GM23338 (cell line): ENCODE results near the gene EMC10. TPM values are rescaled to one million over a fixed set of nuclear protein-coding genes. Genes with fewer than 3 reads are reported as not detected.

ENCODE experiments used
- ATAC-seq: fragments of 200-7000 bp; cut with Tn5 transposase; 3 replicates; pipeline ENCODE4 v1.9.1; 2020
- DNase-seq: peaks from one replicate; pipeline ENCODE4 v3.0.0-alpha.2; 2015; ENCODE audit warnings: low spot score
- H2AFZ ChIP-seq: fragments of 200-600 bp; sonication (generic); 2 replicates; pipeline ENCODE4 v1.8.0; 2016; ENCODE audit warnings: antibody characterized with exemption, mild to moderate bottlenecking, moderate library complexity
- H3F3A ChIP-seq: fragments of 200-600 bp; sonication (generic); replicated peaks from 2 replicates; pipeline ENCODE4 v1.8.0; 2017; ENCODE audit warnings: antibody characterized with exemption, mixed run types, low read depth
- H3K27ac ChIP-seq: fragments of 200-600 bp; sonication (generic); 2 replicates; pipeline ENCODE4 v1.6.1; 2016; ENCODE audit warnings: low read depth
- H3K27me3 ChIP-seq: fragments of 200-600 bp; sonication (generic); 2 replicates; pipeline ENCODE4 v1.8.0; 2016; ENCODE audit warnings: mild to moderate bottlenecking, mixed run types, moderate library complexity; ENCODE audit not compliant: insufficient read depth
- H3K36me3 ChIP-seq: fragments of 200-600 bp; sonication (generic); 2 replicates; pipeline ENCODE4 v1.8.0; 2016; ENCODE audit warnings: mild to moderate bottlenecking; ENCODE audit not compliant: insufficient read depth
- H3K4me1 ChIP-seq: fragments of 200-600 bp; sonication (generic); 2 replicates; pipeline ENCODE4 v1.8.0; 2016; ENCODE audit warnings: mild to moderate bottlenecking, moderate library complexity; ENCODE audit not compliant: insufficient read depth
- H3K4me2 ChIP-seq: fragments of 200-600 bp; sonication (generic); 2 replicates; pipeline ENCODE4 v1.7.1; 2017; ENCODE audit warnings: mixed run types
- H3K4me3 ChIP-seq: fragments of 200-600 bp; sonication (generic); 2 replicates; pipeline ENCODE4 v1.6.1; 2016; ENCODE audit warnings: mixed run types
- H3K79me2 ChIP-seq: fragments of 200-600 bp; sonication (generic); replicated peaks from 2 replicates; pipeline ENCODE4 v1.8.0; 2017; ENCODE audit warnings: mild to moderate bottlenecking; ENCODE audit not compliant: insufficient read depth
- H3K9me2 ChIP-seq: fragments of 200-600 bp; sonication (generic); 2 replicates; pipeline ENCODE4 v1.8.0; 2017; ENCODE audit not compliant: insufficient read depth
- H4K20me1 ChIP-seq: fragments of 200-600 bp; sonication (generic); replicated peaks from 2 replicates; pipeline ENCODE4 v1.8.0; 2017; ENCODE audit warnings: mild to moderate bottlenecking; ENCODE audit not compliant: insufficient read depth
- H3K27ac Mint-ChIP-seq: 2 replicates; pipeline ENCODE4 v1.8.0; 2020; ENCODE audit warnings: inconsistent platforms, mild to moderate bottlenecking, moderate library complexity, mixed read lengths
- H3K27me3 Mint-ChIP-seq: 3 replicates; pipeline ENCODE4 v1.8.0; 2022; ENCODE audit warnings: low read depth, mild to moderate bottlenecking, moderate library complexity, mixed read lengths, inconsistent platforms; ENCODE audit not compliant: insufficient read depth, poor library complexity
- H3K36me3 Mint-ChIP-seq: 3 replicates; pipeline ENCODE4 v1.8.0; 2021; ENCODE audit warnings: low read depth, mild to moderate bottlenecking, inconsistent platforms, moderate library complexity, mixed read lengths
- H3K4me1 Mint-ChIP-seq: 3 replicates; pipeline ENCODE4 v1.8.0; 2020; ENCODE audit warnings: mild to moderate bottlenecking, inconsistent platforms, mixed read lengths
- H3K4me3 Mint-ChIP-seq: 3 replicates; pipeline ENCODE4 v1.8.0; 2021; ENCODE audit warnings: moderate library complexity, mild to moderate bottlenecking, inconsistent platforms, mixed read lengths
- H3K9me3 Mint-ChIP-seq: 3 replicates; pipeline ENCODE4 v1.8.0; 2020; ENCODE audit warnings: moderate library complexity, mild to moderate bottlenecking, inconsistent platforms, mixed read lengths
- CREB1 ChIP-seq: fragments of 250-450 bp; sonication (Bioruptor Pico); IDR thresholded peaks from 2 replicates; pipeline ENCODE4 v1.5.0; 2020; ENCODE audit warnings: low read depth, mild to moderate bottlenecking, moderate library complexity
- EZH2 ChIP-seq: fragments of 200-600 bp; sonication (generic); IDR thresholded peaks from one replicate; pipeline ENCODE4 v1.8.0; 2017; ENCODE audit warnings: antibody characterized with exemption, mild to moderate bottlenecking, low read depth; ENCODE audit not compliant: unreplicated experiment
- EZH2phosphoT487 ChIP-seq: fragments of 200-600 bp; sonication (generic); IDR thresholded peaks from one replicate; pipeline ENCODE4 v1.8.1; 2018; ENCODE audit warnings: antibody characterized with exemption; ENCODE audit not compliant: unreplicated experiment
- JUNB ChIP-seq: IDR thresholded peaks from one replicate; pipeline ENCODE4 v1.6.1; 2016; ENCODE audit warnings: antibody characterized with exemption; ENCODE audit not compliant: unreplicated experiment
- NANOG ChIP-seq: IDR thresholded peaks from 2 replicates; pipeline ENCODE4 v1.6.1; 2016; ENCODE audit warnings: antibody characterized with exemption, borderline replicate concordance
- POLR2AphosphoS5 ChIP-seq: IDR thresholded peaks from 2 replicates; pipeline ENCODE4 v1.6.1; 2016; ENCODE audit warnings: antibody characterized with exemption, low read depth
- STAT1 ChIP-seq: IDR thresholded peaks from one replicate; pipeline ENCODE4 v1.6.1; 2016; ENCODE audit warnings: antibody characterized with exemption; ENCODE audit not compliant: unreplicated experiment
- ZNF114 ChIP-seq: fragments of 250-450 bp; sonication (Bioruptor Pico); IDR thresholded peaks from 2 replicates; pipeline ENCODE4 v1.5.0; 2020; ENCODE audit warnings: mild to moderate bottlenecking, moderate library complexity
- ZNF331 ChIP-seq: fragments of 250-450 bp; sonication (Bioruptor Pico); IDR thresholded peaks from 2 replicates; pipeline ENCODE4 v1.5.0; 2020; ENCODE audit warnings: low read depth, mild to moderate bottlenecking, moderate library complexity
- polyA plus RNA-seq: library from polyadenylated mRNA; unstranded; fragments of >200 nt; fragmentation: Nextera tagmentation; extraction: Ambion mirVana; gene quantifications from 2 replicates; pipeline ENCODE4 v1.2.1, GENCODE V29; 2016
- total RNA-seq: library from RNA; depleted of rRNA; stranded (reverse); fragments of >200 nt; shearing (Covaris generic); gene quantifications from 2 replicates; pipeline ENCODE4 v1.2.3, GENCODE V29; 2014
- TF ChIP-seq, protein P1 (sequence below): IDR thresholded peaks from 2 replicates; pipeline ENCODE4 v1.6.1; 2016; ENCODE audit warnings: antibody characterized with exemption
- TF ChIP-seq, protein P2 (sequence below): IDR thresholded peaks from one replicate; pipeline ENCODE4 v1.6.1; 2018; ENCODE audit warnings: antibody characterized with exemption; ENCODE audit not compliant: unreplicated experiment
- TF ChIP-seq, protein P3 (sequence below), 2 experiments: fragments of 200-600 bp in 1 of 2; sonication (generic) in 1 of 2; conservative IDR thresholded peaks; 2 replicates each; pipeline versions ENCODE4 v1.5.1 to v1.6.1; 2016 to 2017; ENCODE audit warnings: antibody characterized with exemption in 2 of 2, low read depth in 2 of 2, mild to moderate bottlenecking in 2 of 2, moderate library complexity in 1 of 2
- TF ChIP-seq, protein P4 (sequence below): fragments of 250-450 bp; sonication (Bioruptor Pico); IDR thresholded peaks from 2 replicates; pipeline ENCODE4 v1.5.0; 2020; ENCODE audit warnings: mild to moderate bottlenecking, moderate library complexity

EMC10 gene
- total and polyA plus RNA-seq, 2 experiments from 2014 or later, result 24.8 to 113 TPM

DNA sequence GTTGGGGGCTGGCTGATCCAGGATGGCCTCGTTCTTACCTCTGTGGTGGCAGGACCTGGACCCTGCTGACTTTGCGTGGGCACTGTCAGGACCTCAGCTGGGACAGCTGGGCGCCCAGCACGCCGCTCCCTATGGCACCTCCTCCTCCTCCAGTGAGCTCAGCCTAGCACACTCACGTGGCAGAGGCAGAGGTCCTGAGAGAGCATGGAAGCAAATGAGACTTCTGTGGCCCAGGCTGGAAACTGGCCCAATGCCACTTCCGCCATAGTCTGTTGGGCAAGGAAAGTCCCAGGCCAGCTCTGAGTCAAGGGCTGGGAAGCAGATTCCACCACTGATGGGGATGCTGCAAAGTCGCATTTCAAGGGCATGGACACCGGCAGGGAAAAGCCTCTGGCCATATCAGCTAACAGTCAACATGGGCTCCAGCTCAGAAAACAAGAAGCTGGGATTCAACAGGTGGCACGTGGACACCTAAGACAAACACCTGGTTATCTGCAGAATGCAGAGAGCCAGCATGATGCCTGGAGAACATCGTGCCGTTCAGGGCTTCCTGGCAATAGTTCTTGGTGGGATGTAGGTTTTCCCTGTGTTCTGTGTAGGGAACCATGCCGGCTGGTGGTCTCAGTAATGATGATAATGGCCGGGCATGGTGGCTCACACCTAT is 26.9 kb upstream of the EMC10 start:
- Mint-ChIP-seq H3K4me3 (no peak overlapping the region), H3K36me3 (peaks cover 52% of the 10 kb centered on the region), H3K9me3 (peaks cover 95% of the 10 kb centered on the region), H3K27ac (no peak overlapping the region), H3K4me1 (no peaks in the 10 kb centered on the region), H3K27me3 (peaks cover 2% of the 10 kb centered on the region)
- no peaks in the 10 kb centered on the region for H3K27me3 ChIP-seq
- TF ChIP-seq POLR2AphosphoS5, result no peak
- TF ChIP-seq JUNB, result no peak
- TF ChIP-seq EZH2phosphoT487, result no peak
- TF ChIP-seq ZNF331 (CRISPR knock-in tag), result no peak
- TF ChIP-seq, protein P1, sequence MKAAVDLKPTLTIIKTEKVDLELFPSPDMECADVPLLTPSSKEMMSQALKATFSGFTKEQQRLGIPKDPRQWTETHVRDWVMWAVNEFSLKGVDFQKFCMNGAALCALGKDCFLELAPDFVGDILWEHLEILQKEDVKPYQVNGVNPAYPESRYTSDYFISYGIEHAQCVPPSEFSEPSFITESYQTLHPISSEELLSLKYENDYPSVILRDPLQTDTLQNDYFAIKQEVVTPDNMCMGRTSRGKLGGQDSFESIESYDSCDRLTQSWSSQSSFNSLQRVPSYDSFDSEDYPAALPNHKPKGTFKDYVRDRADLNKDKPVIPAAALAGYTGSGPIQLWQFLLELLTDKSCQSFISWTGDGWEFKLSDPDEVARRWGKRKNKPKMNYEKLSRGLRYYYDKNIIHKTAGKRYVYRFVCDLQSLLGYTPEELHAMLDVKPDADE, result no peak
- TF ChIP-seq CREB1 (CRISPR knock-in tag), result no peak
- TF ChIP-seq NANOG, result no peak
- TF ChIP-seq, protein P2, sequence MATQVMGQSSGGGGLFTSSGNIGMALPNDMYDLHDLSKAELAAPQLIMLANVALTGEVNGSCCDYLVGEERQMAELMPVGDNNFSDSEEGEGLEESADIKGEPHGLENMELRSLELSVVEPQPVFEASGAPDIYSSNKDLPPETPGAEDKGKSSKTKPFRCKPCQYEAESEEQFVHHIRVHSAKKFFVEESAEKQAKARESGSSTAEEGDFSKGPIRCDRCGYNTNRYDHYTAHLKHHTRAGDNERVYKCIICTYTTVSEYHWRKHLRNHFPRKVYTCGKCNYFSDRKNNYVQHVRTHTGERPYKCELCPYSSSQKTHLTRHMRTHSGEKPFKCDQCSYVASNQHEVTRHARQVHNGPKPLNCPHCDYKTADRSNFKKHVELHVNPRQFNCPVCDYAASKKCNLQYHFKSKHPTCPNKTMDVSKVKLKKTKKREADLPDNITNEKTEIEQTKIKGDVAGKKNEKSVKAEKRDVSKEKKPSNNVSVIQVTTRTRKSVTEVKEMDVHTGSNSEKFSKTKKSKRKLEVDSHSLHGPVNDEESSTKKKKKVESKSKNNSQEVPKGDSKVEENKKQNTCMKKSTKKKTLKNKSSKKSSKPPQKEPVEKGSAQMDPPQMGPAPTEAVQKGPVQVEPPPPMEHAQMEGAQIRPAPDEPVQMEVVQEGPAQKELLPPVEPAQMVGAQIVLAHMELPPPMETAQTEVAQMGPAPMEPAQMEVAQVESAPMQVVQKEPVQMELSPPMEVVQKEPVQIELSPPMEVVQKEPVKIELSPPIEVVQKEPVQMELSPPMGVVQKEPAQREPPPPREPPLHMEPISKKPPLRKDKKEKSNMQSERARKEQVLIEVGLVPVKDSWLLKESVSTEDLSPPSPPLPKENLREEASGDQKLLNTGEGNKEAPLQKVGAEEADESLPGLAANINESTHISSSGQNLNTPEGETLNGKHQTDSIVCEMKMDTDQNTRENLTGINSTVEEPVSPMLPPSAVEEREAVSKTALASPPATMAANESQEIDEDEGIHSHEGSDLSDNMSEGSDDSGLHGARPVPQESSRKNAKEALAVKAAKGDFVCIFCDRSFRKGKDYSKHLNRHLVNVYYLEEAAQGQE, result no peak
- TF ChIP-seq ZNF114, result no peak
- TF ChIP-seq, protein P3, sequence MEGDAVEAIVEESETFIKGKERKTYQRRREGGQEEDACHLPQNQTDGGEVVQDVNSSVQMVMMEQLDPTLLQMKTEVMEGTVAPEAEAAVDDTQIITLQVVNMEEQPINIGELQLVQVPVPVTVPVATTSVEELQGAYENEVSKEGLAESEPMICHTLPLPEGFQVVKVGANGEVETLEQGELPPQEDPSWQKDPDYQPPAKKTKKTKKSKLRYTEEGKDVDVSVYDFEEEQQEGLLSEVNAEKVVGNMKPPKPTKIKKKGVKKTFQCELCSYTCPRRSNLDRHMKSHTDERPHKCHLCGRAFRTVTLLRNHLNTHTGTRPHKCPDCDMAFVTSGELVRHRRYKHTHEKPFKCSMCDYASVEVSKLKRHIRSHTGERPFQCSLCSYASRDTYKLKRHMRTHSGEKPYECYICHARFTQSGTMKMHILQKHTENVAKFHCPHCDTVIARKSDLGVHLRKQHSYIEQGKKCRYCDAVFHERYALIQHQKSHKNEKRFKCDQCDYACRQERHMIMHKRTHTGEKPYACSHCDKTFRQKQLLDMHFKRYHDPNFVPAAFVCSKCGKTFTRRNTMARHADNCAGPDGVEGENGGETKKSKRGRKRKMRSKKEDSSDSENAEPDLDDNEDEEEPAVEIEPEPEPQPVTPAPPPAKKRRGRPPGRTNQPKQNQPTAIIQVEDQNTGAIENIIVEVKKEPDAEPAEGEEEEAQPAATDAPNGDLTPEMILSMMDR (conservative IDR thresholded peaks at IDR 0.05; ENCODE audit: low read depth in 2 of 2), result no peak
- TF ChIP-seq STAT1, result no peak
- TF ChIP-seq, protein P4, sequence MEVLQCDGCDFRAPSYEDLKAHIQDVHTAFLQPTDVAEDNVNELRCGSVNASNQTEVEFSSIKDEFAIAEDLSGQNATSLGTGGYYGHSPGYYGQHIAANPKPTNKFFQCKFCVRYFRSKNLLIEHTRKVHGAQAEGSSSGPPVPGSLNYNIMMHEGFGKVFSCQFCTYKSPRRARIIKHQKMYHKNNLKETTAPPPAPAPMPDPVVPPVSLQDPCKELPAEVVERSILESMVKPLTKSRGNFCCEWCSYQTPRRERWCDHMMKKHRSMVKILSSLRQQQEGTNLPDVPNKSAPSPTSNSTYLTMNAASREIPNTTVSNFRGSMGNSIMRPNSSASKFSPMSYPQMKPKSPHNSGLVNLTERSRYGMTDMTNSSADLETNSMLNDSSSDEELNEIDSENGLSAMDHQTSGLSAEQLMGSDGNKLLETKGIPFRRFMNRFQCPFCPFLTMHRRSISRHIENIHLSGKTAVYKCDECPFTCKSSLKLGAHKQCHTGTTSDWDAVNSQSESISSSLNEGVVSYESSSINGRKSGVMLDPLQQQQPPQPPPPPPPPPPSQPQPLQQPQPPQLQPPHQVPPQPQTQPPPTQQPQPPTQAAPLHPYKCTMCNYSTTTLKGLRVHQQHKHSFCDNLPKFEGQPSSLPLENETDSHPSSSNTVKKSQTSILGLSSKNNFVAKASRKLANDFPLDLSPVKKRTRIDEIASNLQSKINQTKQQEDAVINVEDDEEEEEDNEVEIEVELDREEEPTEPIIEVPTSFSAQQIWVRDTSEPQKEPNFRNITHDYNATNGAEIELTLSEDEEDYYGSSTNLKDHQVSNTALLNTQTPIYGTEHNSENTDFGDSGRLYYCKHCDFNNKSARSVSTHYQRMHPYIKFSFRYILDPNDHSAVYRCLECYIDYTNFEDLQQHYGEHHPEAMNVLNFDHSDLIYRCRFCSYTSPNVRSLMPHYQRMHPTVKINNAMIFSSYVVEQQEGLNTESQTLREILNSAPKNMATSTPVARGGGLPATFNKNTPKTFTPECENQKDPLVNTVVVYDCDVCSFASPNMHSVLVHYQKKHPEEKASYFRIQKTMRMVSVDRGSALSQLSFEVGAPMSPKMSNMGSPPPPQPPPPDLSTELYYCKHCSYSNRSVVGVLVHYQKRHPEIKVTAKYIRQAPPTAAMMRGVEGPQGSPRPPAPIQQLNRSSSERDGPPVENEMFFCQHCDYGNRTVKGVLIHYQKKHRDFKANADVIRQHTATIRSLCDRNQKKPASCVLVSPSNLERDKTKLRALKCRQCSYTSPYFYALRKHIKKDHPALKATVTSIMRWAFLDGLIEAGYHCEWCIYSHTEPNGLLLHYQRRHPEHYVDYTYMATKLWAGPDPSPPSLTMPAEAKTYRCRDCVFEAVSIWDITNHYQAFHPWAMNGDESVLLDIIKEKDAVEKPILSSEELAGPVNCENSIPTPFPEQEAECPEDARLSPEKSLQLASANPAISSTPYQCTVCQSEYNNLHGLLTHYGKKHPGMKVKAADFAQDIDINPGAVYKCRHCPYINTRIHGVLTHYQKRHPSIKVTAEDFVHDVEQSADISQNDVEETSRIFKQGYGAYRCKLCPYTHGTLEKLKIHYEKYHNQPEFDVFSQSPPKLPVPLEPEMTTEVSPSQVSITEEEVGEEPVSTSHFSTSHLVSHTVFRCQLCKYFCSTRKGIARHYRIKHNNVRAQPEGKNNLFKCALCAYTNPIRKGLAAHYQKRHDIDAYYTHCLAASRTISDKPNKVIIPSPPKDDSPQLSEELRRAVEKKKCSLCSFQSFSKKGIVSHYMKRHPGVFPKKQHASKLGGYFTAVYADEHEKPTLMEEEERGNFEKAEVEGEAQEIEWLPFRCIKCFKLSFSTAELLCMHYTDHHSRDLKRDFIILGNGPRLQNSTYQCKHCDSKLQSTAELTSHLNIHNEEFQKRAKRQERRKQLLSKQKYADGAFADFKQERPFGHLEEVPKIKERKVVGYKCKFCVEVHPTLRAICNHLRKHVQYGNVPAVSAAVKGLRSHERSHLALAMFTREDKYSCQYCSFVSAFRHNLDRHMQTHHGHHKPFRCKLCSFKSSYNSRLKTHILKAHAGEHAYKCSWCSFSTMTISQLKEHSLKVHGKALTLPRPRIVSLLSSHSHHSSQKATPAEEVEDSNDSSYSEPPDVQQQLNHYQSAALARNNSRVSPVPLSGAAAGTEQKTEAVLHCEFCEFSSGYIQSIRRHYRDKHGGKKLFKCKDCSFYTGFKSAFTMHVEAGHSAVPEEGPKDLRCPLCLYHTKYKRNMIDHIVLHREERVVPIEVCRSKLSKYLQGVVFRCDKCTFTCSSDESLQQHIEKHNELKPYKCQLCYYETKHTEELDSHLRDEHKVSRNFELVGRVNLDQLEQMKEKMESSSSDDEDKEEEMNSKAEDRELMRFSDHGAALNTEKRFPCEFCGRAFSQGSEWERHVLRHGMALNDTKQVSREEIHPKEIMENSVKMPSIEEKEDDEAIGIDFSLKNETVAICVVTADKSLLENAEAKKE (CRISPR knock-in tag), result no peak
- TF ChIP-seq EZH2, result no peak
- H3K27ac ChIP-seq, result no peak overlapping the region
- no peak overlapping the region for H3K4me2 ChIP-seq
- no peaks in the 10 kb centered on the region for H4K20me1 ChIP-seq
- DNase-seq, result no peak
- H3K9me2 ChIP-seq, result no peaks in the 10 kb centered on the region
- no peaks in the 10 kb centered on the region for H3K36me3 ChIP-seq
- no peak overlapping the region for H2AFZ ChIP-seq
- no peak for ATAC-seq
- no peak overlapping the region for H3K4me3 ChIP-seq
- H3K79me2 ChIP-seq, result no peaks in the 10 kb centered on the region
- peaks cover 6% of the 10 kb centered on the region; the same call in 1 of the 2 replicates for H3K4me1 ChIP-seq
- no peaks in the 10 kb centered on the region for H3F3A ChIP-seq
